Thymus (tissue), 11 donors: ENCODE data around the gene ABHD12. TPM values are rescaled to one million over a fixed set of nuclear protein-coding genes. Genes with fewer than 3 reads are reported as not detected.

Experiments
- DNase-seq, 9 donors: peaks; one replicate each; pipeline ENCODE4 v3.0.0-alpha.2; 2013; ENCODE audit warnings: low spot score in 9 of 9, low read depth in 6 of 9, missing footprints in 1 of 9
- H3K27ac ChIP-seq, 2 donors: one replicate each; pipeline ENCODE4 v1.5.1; 2013; ENCODE audit warnings: control low read depth in 1 of 2, low read depth in 1 of 2, low read length in 1 of 2, mild to moderate bottlenecking in 1 of 2, moderate library complexity in 1 of 2
- H3K27me3 ChIP-seq, 2 donors: one replicate each; pipeline ENCODE4 v1.5.1; 2013; ENCODE audit warnings: low read length in 1 of 2; ENCODE audit not compliant: control insufficient read depth in 2 of 2, insufficient read depth in 1 of 2
- H3K36me3 ChIP-seq, 2 donors: one replicate each; pipeline ENCODE4 v1.5.1; 2013; ENCODE audit warnings: low read length in 1 of 2, mild to moderate bottlenecking in 1 of 2, moderate library complexity in 1 of 2; ENCODE audit not compliant: control insufficient read depth in 2 of 2, insufficient read depth in 2 of 2
- H3K4me1 ChIP-seq, 2 donors: one replicate each; pipeline ENCODE4 v1.5.1; 2013; ENCODE audit warnings: low read length in 2 of 2; ENCODE audit not compliant: control insufficient read depth in 2 of 2, insufficient read depth in 2 of 2
- H3K4me3 ChIP-seq, 2 donors: one replicate each; pipeline ENCODE4 v1.5.1; 2013; ENCODE audit warnings: low read length in 2 of 2, control low read depth in 1 of 2, mild to moderate bottlenecking in 1 of 2
- H3K9me3 ChIP-seq, 2 donors: one replicate each; pipeline ENCODE4 v1.5.1; 2013; ENCODE audit warnings: low read length in 1 of 2, mild to moderate bottlenecking in 1 of 2; ENCODE audit not compliant: control insufficient read depth in 2 of 2, insufficient read depth in 1 of 2
- WGBS: extraction: QIAGEN DNeasy Blood & Tissue Kit; methylation state at CpG from one replicate; pipeline ENCODE4 v1.1.7; 2013; 5-methylcytosine and 5-hydroxymethylcytosine counted together
- polyA plus RNA-seq: library from polyadenylated mRNA; stranded (reverse); fragments of 200-250 nt; gene quantifications from one replicate; pipeline ENCODE4 v1.2.3, GENCODE V29; 2013
- total RNA-seq: library from RNA; stranded (reverse); fragments of 120-200 nt; gene quantifications from one replicate; pipeline ENCODE4 v1.2.4, GENCODE V29; 2013
- donor health status: healthy.

ABHD12 gene
- total and polyA plus RNA-seq, 2 donors: 16.5 to 28.8 TPM

DNA sequence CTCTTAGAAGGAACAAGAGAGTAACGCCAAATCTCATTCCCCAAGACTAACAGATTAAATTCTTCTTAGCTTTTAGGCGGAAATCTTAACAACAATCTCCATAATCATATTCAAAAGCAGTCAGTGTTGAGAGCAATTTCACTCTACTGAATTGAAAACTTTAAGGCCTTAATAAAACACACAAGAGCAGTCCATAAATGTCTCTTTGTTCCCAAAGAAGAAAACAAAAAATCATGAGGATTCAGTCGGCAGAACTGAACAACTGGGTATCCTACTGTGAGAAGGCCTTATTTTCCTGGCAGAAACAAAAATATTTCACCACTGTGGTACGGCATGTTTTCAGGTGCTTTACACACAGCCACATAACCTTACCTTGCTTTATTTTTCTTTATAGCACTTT, 14.4 kb downstream of the ABHD12 start:
- no peak for DNase-seq
- Histone ChIP-seq H3K4me3 (no peak overlapping the region), H3K4me1 (peaks cover 0 to 5% of the 10 kb centered on the region in 2 donors), H3K36me3 (peaks cover 0 to 2% of the 10 kb centered on the region in 2 donors), H3K9me3 (no peaks in the 10 kb centered on the region), H3K27ac (no peak overlapping the region), H3K27me3 (no peaks in the 10 kb centered on the region)
- WGBS: 97% methylated on average over 4 of the region's 4 CpGs

GRCh38 chr20:25374842-25375241, 15.8 kb downstream of the ABHD12 start:
- Histone ChIP-seq H3K36me3 (no peaks in the 10 kb centered on the region), H3K27ac (no peak overlapping the region), H3K4me1 (peaks cover 0 to 5% of the 10 kb centered on the region in 2 donors), H3K9me3 (no peaks in the 10 kb centered on the region), H3K27me3 (no peaks in the 10 kb centered on the region), H3K4me3 (no peak overlapping the region)
- 99% methylated on average over 2 of the region's 2 CpGs for WGBS
- no peak for DNase-seq

DNA sequence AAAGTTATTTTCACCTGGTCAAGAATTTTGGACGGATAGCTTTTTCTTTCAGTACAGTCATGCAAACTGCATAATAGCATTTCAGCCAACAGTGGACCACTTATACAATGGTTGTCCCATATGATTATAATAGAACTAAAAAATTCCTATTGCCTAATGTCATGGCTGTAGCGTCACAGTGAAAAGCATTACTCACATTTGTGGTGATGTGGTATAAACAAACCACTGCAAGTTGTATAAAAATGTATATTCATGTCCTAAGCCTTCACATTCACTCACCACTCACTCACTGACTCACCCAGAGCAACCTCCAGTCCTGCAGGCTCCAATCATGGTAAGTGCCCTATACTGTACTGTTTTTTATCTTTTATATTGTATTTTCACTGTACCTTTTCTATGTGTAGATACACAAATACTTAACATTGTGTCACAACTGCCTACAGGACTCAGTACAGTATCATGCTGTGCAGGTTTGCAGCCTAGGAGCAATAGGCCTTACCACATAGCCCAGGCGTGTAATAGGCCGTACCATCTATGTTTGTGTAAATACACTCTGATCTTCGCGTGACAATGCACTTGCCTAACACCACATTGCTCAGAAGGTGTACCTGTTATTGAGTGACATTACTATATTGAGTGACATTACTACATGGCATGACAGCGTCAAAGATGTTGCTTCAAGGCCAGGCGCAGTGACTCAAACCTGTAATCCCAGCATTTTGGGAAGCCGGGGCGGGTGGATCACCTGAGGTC, 17.9 kb downstream of the ABHD12 start:
- no peak overlapping the region for H3K27ac ChIP-seq
- 97% methylated on average over 10 of the region's 10 CpGs for WGBS

DNA sequence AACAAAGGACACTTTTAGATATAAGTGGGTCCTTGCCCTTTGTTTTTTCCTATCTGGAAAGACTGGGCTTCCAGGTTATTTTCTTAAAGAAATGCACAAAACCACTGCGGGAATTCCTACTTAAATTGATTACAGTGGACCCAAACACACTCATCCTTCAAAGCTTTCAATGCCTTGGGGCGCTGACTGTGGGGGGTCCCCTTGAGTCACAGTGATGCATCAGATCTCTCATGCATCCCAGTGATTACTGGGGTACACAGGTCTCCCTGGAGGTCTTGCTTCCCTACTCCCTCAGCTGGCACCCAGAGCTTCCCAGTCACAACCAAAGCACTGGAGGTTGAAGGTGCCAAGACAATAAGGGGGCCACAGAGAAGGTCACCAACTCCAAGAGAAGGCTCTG, 20.7 kb downstream of the ABHD12 start:
- 97% methylated on average over 2 of the region's 2 CpGs for WGBS
- no peaks in the 10 kb centered on the region for H3K27me3 ChIP-seq
- H3K36me3 ChIP-seq: no peaks in the 10 kb centered on the region
- no peak overlapping the region for H3K27ac ChIP-seq
- no peaks in the 10 kb centered on the region for H3K4me1 ChIP-seq
- no peaks in the 10 kb centered on the region for H3K9me3 ChIP-seq
- no peak overlapping the region for H3K4me3 ChIP-seq
- DNase-seq: no peak

More for the DNA sequence above, 17.9 kb downstream of the ABHD12 start:
- H3K9me3 ChIP-seq: no peaks in the 10 kb centered on the region
- H3K27me3 ChIP-seq: no peaks in the 10 kb centered on the region
- H3K4me3 ChIP-seq: no peak overlapping the region
- H3K4me1 ChIP-seq: no peaks in the 10 kb centered on the region
- no peaks in the 10 kb centered on the region for H3K36me3 ChIP-seq
- DNase-seq: no peak

- H3K27me3 ChIP-seq: no peaks in the 10 kb centered on the region
- no peak overlapping the region for H3K4me3 ChIP-seq
- H3K9me3 ChIP-seq: no peaks in the 10 kb centered on the region
- no peak for DNase-seq
- no peaks in the 10 kb centered on the region for H3K4me1 ChIP-seq
- H3K36me3 ChIP-seq: no peaks in the 10 kb centered on the region
- WGBS: 98% methylated on average over 8 of the region's 8 CpGs
- no peak overlapping the region for H3K27ac ChIP-seq
These were observed 21.1 kb downstream of the ABHD12 start for GRCh38 chr20:25369529-25369928.

GRCh38 chr20:25368976-25369375, 21.7 kb downstream of the ABHD12 start:
- DNase-seq: no peak
- Histone ChIP-seq H3K9me3 (no peaks in the 10 kb centered on the region), H3K4me3 (no peak overlapping the region), H3K4me1 (no peaks in the 10 kb centered on the region), H3K27ac (no peak overlapping the region), H3K27me3 (no peaks in the 10 kb centered on the region), H3K36me3 (no peaks in the 10 kb centered on the region)
- WGBS: 98% methylated on average over 5 of the region's 5 CpGs

GRCh38 chr20:25368526-25368925, 22.1 kb downstream of the ABHD12 start:
- H3K9me3 ChIP-seq: no peaks in the 10 kb centered on the region
- 98% methylated on average over 10 of the region's 10 CpGs for WGBS
- H3K4me3 ChIP-seq: no peak overlapping the region

GRCh38 chr20:25364879-25365699, 25.5 kb downstream of the ABHD12 start:
- no peaks in the 10 kb centered on the region for H3K9me3 ChIP-seq
- H3K4me1 ChIP-seq: no peaks in the 10 kb centered on the region
- no peak overlapping the region for H3K4me3 ChIP-seq
- 97% methylated on average over 2 of the region's 2 CpGs for WGBS
- no peaks in the 10 kb centered on the region for H3K36me3 ChIP-seq
- no peak for DNase-seq
- no peak overlapping the region for H3K27ac ChIP-seq
- H3K27me3 ChIP-seq: no peaks in the 10 kb centered on the region

More at GRCh38 chr20:25368526-25368925, 22.1 kb downstream of the ABHD12 start:
- no peak for DNase-seq
- Histone ChIP-seq H3K27ac (no peak overlapping the region), H3K4me1 (no peaks in the 10 kb centered on the region), H3K27me3 (no peaks in the 10 kb centered on the region), H3K36me3 (no peaks in the 10 kb centered on the region)

DNA sequence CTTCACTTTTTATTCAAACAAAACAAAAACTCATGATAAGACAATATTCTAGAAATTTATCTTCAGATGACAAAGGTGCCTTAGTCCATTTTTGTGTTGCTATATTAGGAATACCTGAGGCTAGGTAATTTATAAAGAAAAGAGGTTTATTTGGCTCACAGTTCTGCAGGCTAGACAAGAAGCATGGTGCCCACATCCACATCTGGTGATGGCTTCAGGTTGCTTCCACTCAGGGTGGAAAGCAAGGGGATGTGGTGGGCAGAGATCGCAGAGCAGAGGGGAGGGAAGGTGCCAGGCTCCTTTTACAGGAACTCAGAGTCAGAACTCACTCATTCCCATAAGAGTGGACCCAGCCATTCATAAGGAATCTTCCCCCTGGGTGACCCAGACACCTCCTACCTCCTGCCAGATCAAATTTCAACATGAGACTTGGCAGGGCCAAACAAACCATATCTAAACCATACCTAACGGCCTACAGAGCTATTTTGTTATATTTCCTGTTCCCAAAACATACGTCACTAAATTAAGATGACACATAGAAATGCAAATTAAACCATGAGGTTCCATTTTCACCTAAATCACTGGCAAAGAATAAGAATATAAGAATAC, 26.4 kb downstream of the ABHD12 start:
- H3K27ac ChIP-seq: no peak overlapping the region
- H3K27me3 ChIP-seq: no peaks in the 10 kb centered on the region
- no peaks in the 10 kb centered on the region for H3K4me1 ChIP-seq
- H3K4me3 ChIP-seq: no peak overlapping the region
- no peak for DNase-seq
- H3K9me3 ChIP-seq: no peaks in the 10 kb centered on the region
- H3K36me3 ChIP-seq: no peaks in the 10 kb centered on the region
- WGBS: 92% methylated on average over 3 of the region's 3 CpGs
